ENCODE measurements around the gene TSPYL2. TPM values are rescaled to one million over a fixed set of nuclear protein-coding genes. Genes with fewer than 3 reads are reported as not detected.

The TSPYL2 gene
- total RNA-seq, 1 donor: 26.4 TPM

DNA sequence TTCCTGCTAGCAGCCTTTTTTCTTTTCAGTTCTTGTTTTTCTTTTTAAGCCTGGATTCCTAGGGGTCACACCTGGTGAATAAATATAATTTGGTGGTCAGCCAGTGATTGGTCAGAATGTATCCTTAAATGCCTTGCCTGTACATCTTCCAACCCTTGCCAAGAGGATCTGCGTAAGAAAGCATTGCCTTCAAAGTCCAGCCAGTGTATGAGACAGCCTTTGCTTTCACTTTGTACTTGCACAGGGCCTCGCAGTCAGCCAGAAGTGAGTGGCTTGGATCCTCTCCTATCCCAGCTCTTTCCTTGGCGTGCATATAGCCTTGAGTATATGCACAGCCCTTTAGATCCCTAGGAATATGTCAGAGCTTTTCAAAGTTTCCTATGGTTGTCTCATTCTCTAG, 33.9 kb downstream of the TSPYL2 start:
- no peak for DNase-seq (ENCODE audit: low read depth in 2 of 3, low spot score in 2 of 3)

DNA sequence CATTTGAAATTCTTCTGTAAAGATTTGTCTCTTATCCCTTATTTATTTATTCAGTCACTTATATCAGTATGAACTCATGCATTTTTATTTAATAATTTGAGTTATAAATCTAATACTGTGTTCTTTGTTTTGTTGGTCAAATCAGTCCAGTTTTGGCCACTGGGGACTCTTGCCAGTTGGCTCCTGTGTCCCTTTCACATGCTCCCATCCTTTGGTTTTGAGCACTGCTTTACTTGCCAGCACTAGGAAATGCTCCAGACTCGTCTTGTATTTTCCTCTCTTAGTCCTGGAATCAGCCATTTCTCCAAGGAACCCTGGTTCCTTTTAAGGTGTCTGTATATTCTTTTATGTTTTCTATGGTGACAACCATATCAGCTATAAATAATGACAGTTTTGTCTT, 39.8 kb downstream of the TSPYL2 start:
- no peak for DNase-seq (ENCODE audit: low read depth in 2 of 3, low spot score in 2 of 3)

DNA sequence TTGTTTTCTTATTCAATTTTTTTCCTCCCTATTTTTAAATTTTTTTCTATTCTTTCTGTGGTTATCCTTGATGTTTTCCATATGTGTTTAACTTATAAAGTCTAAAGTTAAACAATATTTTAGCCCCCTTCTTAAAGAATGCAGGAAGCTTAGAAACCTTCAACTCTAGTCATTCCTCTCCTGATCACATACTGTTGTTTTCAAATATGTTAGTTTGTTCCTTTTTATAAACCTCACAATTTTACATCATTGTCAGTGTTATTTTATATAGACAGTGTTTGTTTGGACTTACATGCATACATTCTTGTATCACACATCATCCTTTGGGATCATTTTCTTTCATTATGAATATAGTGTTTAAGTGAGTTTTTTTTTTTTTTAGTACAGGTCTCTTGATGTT, 43.3 kb downstream of the TSPYL2 start:
- DNase-seq (ENCODE audit: low read depth in 2 of 3, low spot score in 2 of 3): no peak

DNA sequence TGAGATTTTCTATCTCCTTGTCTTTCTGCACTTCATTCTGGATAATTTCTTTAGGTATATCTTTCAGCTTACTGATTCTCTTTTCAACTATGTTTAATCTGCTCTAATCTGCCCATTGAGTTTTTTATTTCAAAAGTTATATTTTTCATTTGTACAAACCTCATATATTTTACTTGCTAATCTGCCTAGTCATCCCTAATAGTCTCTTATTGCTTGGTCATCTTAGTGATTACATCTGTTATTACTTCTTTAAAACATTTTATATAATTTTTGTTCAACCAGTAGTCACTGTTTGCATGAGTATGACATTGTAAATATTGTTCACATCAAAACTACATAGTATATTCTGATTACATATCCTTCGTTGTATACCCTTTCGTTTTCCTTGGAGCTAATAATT, 44.2 kb downstream of the TSPYL2 start:
- no peak for DNase-seq (ENCODE audit: low read depth in 2 of 3, low spot score in 2 of 3)

DNA sequence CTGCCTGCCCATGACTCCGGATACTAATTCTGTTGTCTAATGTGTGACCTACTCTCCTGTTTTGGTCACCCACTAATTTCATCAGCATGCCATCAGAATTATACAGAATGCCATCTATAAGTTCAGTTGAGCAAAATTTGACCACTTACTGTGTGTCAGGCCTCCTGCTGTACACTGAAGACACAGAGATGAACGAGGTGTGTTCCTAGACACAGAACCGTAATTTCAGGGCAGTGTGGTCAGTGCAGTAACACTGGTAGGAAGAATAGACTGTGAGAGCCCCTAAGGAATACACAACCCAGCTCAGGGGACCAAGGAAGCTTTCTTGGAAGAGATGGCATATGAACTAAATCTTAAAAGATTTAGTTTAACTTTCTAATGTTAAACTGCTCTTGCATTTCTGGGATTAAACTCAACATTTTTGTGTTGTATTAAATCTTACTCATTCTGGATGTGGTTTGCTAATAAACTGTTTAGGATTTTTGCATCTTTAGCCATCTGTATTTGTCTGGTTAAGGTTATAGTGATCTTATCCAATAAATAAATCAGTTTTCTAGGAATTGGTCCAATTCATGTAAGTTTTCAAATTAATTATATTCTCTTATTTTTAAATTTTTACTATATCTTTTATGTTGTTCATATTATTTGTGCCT, 46.1 kb downstream of the TSPYL2 start:
- DNase-seq (ENCODE audit: low read depth in 2 of 3, low spot score in 2 of 3): no peak

DNA sequence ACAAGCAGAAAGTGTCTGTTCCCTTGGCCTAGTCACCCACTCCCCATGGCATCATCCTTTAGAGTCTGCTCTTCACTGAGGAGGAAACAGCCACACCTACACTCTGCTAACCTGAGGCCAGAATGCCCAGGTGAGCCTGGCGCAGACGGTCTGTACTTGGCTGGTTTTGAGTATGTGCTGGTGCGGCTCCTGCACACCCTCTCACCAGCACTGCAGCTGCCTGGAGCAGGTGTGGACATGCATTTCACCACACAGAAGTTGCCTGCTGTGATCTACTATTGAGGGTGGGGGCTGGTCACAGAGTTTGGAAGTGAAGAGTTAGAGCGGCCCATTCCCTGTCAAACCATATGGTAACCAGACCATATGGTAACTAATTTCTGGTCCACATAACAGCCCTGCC, 51.2 kb downstream of the TSPYL2 start:
- DNase-seq (ENCODE audit: low read depth in 2 of 3, low spot score in 2 of 3): no peak

DNA sequence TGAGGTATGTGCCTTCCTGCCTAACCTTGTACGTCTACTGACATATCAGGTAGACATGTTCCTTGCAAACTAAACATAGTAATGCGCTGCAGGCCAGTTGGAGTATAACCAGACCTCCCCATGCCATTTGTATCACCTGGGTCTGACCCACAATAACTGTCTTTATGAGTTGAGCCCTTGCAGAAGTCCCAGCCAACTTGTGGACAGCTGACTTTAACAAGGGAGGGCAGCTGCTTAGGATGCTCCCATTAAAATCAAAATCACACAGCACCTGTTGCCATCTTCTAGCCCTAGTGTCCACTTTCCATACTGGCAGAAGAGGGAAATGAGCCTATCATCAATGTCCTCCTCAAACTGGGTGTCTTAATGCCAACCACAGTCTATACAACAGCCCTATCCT, 53.4 kb downstream of the TSPYL2 start:
- DNase-seq (ENCODE audit: low read depth in 2 of 3, low spot score in 2 of 3): no peak

Small RNAs within 50 kb of the gene (small RNA-seq; reads per million reads assigned to genes)
- not detected for gene AL591212.2

Other genes starting within 250 kb of the TSPYL2 start
- gene XAGE3, start 214.3 kb upstream of the TSPYL2 start, total RNA-seq: not detected
- 12.7 TPM for gene FAM156B, start 185.0 kb upstream of the TSPYL2 start, total RNA-seq
- gene FAM156A, start 123.8 kb upstream of the TSPYL2 start, total RNA-seq: 9.2 TPM
- 5.4 TPM for gene GPR173, start 33.6 kb upstream of the TSPYL2 start, total RNA-seq
- gene KANTR, start 11.8 kb downstream of the TSPYL2 start, total RNA-seq: 40.1 TPM
- gene KDM5C, start 142.8 kb downstream of the TSPYL2 start, total RNA-seq: 184 TPM
- 5.1 TPM for gene IQSEC2, start 199.2 kb downstream of the TSPYL2 start, total RNA-seq